Activated naive CD8-positive, alpha-beta T cell (primary cell): Measurements from ENCODE around the gene SLC16A13.
"Not testable (repeated sequence)": the region's sequence is repeated elsewhere in the genome, so short reads cannot be mapped to it uniquely, and the experiment has no call there.

Experiments
- H3K27ac Mint-ChIP-seq: one replicate; pipeline ENCODE4 v1.8.0; 2021; ENCODE audit warnings: mixed read lengths
- H3K27me3 Mint-ChIP-seq: one replicate; pipeline ENCODE4 v1.8.0; 2021; ENCODE audit warnings: mixed read lengths
- H3K36me3 Mint-ChIP-seq: one replicate; pipeline ENCODE4 v1.8.0; 2021; ENCODE audit warnings: mixed read lengths
- H3K4me1 Mint-ChIP-seq: one replicate; pipeline ENCODE4 v1.8.0; 2021; ENCODE audit warnings: low read depth, mixed read lengths
- H3K4me3 Mint-ChIP-seq: one replicate; pipeline ENCODE4 v1.8.0; 2021; ENCODE audit warnings: mild to moderate bottlenecking, mixed read lengths
- H3K9me3 Mint-ChIP-seq: one replicate; pipeline ENCODE4 v1.8.0; 2021; ENCODE audit warnings: low read depth, mixed read lengths

SLC16A13 gene

GRCh38 chr17:7081341-7082062 is 45.7 kb downstream of the SLC16A13 start:
- Mint-ChIP-seq H3K4me1 (peaks cover 27% of the 10 kb centered on the region), H3K27me3 (peaks cover 4% of the 10 kb centered on the region), H3K36me3 (no peaks in the 10 kb centered on the region), H3K9me3 (no peaks in the 10 kb centered on the region), H3K4me3 (no peak overlapping the region), H3K27ac (no peak overlapping the region)

GRCh38 chr17:7083592-7083991 is 47.8 kb downstream of the SLC16A13 start:
- no peaks in the 10 kb centered on the region for H3K9me3 Mint-ChIP-seq
- no peaks in the 10 kb centered on the region for H3K36me3 Mint-ChIP-seq
- H3K27ac Mint-ChIP-seq, result no peak overlapping the region
- H3K27me3 Mint-ChIP-seq, result peaks cover 12% of the 10 kb centered on the region
- H3K4me3 Mint-ChIP-seq, result no peak overlapping the region
- peaks cover 27% of the 10 kb centered on the region for H3K4me1 Mint-ChIP-seq

- H3K9me3 Mint-ChIP-seq, result no peaks in the 10 kb centered on the region
- H3K36me3 Mint-ChIP-seq, result no peaks in the 10 kb centered on the region
- peaks cover 12% of the 10 kb centered on the region for H3K27me3 Mint-ChIP-seq
- H3K27ac Mint-ChIP-seq, result no peak overlapping the region
- no peak overlapping the region for H3K4me3 Mint-ChIP-seq
- peaks cover 27% of the 10 kb centered on the region for H3K4me1 Mint-ChIP-seq
Observed at GRCh38 chr17:7084088-7084487, 48.3 kb downstream of the SLC16A13 start.

DNA sequence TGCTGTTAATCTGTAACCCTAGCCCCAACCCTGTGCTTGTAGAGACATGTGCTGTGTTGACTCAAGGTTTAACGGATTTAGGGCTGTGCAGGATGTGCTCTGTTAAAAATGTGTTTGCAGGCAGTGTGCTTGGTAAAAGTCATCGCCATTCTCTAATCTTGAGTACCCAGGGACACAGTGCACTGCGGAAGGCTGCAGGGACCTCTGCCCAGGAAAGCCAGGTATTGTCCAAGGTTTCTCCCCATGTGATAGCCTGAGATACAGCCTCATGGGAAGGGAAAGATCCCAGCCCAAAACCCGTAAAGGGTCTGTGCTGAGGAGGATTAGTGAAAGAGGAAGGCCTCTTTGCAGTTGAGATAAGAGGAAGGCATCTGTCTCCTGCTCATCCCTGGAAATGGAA is 52.6 kb downstream of the SLC16A13 start:
- H3K27ac Mint-ChIP-seq, H3K4me3 Mint-ChIP-seq, H3K4me1 Mint-ChIP-seq, H3K9me3 Mint-ChIP-seq, H3K36me3 Mint-ChIP-seq: not testable (repeated sequence)
- peaks cover 12% of the 10 kb centered on the region for H3K27me3 Mint-ChIP-seq

DNA sequence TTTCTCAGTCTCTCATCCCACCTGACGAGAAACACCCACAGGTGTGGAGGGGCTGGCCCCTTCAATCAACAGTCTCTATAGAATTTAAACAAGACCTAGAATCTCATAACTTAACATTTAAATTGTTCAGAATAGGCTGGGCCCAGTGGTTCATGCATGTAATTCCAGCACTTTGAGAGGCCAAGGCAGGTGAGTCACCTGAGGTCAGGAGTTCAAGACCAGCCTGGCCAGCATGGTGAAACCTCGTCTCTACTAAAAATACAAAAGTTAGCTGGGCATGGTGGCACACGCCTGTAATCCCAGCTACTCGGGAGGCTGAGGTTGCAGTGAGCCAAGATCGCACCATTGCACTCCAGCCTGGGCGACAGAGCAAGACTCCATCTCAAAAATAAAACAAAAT is 53.8 kb downstream of the SLC16A13 start:
- peaks cover 10% of the 10 kb centered on the region for H3K27me3 Mint-ChIP-seq
- not testable (repeated sequence) for H3K36me3 Mint-ChIP-seq, H3K4me3 Mint-ChIP-seq, H3K27ac Mint-ChIP-seq, H3K4me1 Mint-ChIP-seq, H3K9me3 Mint-ChIP-seq
